HG03064 (cell line): Measurements from ENCODE around the gene PITHD1.
A peak's percentile ranks its signal among the peaks of the same experiment; 100 is the strongest.
"Not testable (repeated sequence)": the region's sequence is repeated elsewhere in the genome, so short reads cannot be mapped to it uniquely, and the experiment has no call there.

Experiments used
- ATAC-seq: cut with Tn5 transposase; IDR thresholded peaks from one replicate; pipeline ENCODE4 v1.9.1; 2021; ENCODE audit warnings: low read depth; ENCODE audit not compliant: unreplicated experiment

Gene PITHD1, protein sequence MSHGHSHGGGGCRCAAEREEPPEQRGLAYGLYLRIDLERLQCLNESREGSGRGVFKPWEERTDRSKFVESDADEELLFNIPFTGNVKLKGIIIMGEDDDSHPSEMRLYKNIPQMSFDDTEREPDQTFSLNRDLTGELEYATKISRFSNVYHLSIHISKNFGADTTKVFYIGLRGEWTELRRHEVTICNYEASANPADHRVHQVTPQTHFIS

DNA sequence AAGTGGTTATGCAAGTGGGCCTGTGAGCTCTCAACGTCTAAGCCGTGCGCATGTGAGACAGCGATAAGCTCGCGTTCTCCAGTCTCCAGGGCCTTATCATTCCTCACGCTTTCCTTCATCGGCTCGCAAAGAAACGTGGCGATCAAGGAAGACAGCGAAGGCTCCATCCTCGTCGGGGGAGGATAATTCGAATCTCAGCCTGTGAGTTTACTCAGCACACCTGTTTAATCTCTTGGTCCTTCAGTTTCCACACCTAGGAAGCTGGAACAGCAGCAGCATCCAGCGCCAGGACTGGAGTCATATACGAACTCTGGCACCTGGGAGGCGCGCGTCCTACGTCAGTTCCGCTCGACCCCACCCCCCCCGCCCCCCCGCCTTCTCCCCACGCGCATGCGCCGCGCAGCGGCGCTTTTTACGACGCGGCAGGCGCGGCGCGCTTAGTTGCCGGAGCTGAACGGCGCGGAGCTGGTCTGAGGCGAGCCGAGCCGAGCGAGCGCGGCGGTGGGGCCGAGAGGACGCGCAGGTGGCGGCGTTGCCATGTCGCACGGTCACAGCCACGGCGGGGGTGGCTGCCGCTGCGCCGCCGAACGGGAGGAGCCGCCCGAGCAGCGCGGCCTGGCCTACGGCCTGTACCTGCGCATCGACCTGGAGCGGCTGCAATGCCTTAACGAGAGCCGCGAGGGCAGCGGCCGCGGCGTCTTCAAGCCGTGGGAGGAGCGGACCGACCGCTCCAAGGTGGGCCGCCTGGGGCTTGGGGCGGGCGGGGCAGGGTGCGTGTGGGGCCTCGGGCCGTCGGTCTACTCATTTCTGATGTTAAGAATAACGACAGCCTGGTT lies at the start of gene PITHD1:
Gene PITHD1 (plus strand): TSS at position 440 of the 836 bp plus-strand sequence. CDS start 98 bp downstream, at position 538.
- ATAC-seq = peak; percentile 50

DNA sequence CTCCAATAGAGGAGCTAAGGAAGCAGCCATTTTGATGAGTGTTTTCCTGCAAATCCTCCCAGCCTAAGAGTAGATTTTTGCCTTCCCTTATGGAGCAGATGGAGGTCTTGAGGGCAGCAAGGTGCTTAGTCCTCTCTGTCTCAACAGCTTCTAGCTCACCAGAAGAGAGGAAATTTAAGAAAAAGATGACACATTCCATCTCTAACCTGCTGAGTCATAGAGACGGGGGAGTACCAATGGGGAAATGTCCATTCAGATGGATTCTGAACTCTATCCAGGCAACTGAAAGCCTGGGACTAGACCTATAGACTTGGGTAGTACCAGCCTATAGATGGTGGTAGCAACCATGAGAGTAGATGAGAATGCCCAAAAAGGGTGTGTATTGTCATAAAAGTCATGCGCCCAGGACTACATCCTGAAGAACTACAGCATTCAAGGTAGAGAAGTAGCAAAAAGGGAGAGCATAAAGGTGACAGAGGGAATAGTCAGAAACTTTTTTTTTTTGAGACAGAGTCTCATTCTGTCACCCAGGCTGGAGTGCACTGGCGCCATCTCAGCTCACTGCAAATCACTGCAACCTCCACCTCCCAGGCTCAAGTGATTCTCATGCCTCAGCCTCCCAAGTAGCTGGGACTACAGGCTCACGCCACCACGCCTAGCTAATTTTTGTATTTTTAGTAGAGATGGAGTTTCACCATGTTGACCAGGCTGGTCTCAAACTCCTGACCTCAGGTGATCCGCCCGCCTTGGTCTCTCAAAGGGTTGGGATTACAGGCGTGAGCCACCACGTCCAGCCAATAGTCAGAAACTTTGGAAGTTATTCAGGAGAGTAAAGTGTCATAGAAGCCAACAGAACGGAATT lies 45.6 kb upstream of the PITHD1 start:
- no peak for ATAC-seq

DNA sequence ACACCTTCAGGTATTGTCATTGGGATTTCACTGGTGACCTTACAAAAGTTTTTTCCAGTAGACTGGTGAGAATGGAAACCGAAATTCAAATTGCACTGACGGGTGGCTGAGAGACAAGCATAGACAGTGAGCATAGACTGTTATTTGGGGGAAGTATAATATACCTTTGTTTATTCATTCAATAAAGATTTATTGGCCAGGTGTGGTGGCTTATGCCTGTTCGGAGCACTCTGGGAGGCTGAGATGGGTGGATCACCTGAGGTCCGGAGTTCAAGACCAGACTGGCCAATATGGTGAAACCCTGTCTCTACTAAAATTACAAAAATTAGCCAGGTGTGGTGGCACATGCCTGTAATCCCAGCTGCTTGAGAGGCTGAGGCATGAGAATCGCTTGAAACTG lies 44.9 kb upstream of the PITHD1 start:
- not testable (repeated sequence) for ATAC-seq

DNA sequence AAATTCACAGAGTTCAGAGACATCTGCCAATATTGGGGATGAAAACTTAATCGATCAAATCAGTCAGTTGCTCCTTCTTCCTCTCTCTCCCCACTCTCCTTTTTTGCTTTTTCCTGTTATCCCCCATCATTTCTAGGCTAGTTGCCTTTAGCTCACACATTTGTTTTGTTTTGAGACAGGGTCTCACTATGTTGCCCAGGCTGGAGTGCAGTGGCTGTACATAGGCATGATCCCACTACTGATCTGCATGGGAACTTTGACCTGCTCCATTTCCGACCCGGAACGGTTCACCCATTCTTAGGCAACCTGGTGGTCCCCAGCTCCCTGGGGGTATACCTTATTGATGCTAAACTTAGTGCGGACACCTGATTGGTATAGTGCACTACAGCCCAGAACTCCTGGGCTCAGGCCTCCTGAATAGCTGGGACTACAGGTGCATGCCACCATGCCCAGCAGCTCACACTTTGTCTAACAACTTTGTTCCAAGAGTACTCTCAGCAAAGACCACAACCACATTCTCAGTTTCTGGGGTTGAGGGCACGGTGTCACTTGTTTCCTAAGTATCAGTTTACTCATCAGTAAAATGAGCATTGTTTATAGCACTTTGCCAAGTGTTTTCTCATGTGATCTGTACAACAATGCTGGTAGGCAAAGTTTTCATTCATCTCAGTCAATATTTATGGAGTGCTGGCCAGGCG lies 41.6 kb upstream of the PITHD1 start:
- no peak for ATAC-seq

DNA sequence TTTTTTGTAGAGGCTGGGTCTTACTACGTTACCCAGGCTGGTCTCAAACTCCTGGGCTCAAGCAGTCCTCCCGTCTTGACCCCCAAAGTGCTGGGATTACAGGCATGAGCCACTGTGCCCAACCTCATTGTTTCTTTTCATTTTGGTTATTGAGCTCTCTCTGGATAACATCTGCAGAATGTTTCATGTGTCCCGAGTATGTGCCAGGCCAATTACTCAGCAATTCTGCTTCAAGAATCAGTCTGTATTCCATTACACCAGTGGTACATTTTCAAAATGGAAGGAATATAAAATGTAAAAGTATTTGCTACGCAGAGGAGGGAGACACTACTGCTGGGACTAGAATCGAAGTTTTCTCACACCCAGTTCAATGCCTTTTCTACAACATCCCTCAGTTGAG lies 36.6 kb upstream of the PITHD1 start:
- no peak for ATAC-seq

DNA sequence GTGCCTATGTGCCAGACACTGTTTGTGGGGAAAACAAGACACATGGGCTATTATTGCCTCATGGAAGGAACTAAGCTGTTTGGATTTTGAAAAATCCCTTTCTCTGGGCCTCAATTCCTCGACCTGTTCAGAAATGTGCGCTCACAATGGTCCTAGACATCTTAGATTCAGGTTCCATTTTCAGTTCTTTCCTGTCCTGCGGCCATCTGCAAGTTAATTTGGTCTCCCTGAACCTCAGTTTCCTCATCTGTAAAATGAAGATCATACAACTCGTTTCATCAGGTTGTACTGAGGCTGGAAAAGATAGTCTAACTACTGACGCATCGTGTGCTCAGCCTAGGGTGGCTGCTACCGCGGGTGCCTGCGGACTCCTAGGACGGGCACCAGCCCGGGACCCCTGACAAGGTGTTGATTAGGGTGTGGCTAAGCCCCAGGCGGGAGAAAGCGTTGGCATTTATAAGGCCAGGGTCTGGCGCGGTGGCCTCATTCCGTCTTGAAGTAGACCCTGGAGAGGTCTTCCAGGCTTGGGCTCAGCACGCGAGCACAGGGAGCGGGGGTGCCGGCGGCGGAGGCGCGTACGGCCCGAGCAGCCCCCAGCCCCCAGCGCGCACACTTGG lies 35.4 kb upstream of the PITHD1 start:
- peak; percentile 13 for ATAC-seq

DNA sequence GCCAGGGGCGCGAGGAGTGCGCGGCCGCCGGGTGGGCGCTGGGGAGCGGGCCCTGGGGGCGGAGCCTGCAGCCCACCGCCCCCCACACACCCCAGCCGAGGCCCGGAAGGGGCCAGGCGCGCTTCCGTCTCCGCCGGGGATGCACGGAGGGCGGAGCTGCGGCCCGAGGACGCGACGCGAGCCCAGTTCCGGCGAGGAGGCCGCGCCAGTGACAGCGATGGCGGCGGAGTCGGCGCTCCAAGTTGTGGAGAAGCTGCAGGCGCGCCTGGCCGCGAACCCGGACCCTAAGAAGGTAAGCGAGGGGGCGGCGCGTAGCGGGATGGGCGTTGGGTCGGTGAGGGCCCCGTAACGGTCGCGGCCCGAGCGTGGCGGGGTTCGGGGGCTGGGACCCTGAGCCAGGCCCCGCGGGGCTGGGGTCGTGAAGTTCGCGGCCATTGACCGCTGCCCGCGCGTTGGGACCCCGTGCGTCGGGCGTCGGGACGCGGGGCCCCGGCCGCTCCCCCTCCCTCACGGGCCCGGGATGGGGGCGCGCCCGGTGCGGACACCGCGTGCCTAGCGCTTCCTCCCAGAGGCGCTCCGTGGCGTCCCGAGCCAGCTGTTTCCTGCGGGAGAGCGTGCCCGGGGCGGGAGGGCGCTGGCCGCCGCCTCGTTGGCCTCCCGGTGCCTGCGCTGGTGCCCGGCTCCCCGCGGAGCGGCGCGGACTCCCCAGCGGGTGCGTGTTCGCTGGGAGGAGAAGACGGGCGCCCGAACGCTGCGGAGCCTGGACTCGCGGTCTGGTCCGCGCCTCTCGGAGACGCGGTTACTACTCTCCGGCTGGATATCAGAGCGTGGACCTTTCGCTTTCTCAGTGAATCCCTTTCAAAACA lies 34.7 kb upstream of the PITHD1 start, which contains the start of gene ELOA:
Gene ELOA (plus strand): TSS at position 185 of the 866 bp plus-strand sequence. CDS start 33 bp downstream, at position 218.
- peak; percentile 78 for ATAC-seq

DNA sequence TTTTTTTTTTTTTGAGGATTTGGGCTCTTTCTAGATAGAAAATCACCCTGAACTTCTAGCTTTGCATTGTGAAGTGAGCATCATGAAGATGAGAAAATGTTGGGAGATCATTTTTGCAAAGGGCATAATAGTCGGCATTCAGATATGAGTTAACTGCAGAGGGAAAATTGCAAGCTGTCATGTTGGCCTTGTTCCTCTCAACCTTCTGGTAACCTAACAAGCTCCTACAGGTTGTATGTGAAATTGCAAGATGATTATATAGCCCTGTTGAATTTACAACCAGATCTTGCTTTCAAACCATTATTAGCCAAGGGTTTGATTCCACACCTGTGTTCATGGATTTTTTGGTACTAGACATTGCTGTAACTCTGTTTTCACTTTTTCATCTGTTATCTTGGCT lies 32.7 kb upstream of the PITHD1 start:
- ATAC-seq = no peak

DNA sequence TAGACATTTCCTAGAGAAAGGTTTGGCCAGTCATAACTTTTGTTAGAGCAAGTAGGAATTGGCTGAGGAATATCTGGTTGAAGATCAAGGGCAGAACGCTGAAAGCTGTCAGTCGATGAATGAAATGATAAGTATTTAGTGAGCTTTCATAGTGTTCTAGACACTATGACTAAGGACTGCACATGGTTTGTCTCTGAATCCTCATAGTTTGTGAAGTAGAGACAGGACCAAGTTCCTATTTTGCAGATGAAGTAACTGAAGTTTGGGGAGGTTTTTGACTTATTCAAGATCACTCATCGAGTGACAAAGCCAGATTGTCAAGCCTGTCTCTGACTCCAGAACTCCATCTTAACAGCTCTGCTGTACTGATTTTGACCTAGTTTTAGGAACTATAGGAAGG lies 30.2 kb upstream of the PITHD1 start:
- no peak for ATAC-seq

DNA sequence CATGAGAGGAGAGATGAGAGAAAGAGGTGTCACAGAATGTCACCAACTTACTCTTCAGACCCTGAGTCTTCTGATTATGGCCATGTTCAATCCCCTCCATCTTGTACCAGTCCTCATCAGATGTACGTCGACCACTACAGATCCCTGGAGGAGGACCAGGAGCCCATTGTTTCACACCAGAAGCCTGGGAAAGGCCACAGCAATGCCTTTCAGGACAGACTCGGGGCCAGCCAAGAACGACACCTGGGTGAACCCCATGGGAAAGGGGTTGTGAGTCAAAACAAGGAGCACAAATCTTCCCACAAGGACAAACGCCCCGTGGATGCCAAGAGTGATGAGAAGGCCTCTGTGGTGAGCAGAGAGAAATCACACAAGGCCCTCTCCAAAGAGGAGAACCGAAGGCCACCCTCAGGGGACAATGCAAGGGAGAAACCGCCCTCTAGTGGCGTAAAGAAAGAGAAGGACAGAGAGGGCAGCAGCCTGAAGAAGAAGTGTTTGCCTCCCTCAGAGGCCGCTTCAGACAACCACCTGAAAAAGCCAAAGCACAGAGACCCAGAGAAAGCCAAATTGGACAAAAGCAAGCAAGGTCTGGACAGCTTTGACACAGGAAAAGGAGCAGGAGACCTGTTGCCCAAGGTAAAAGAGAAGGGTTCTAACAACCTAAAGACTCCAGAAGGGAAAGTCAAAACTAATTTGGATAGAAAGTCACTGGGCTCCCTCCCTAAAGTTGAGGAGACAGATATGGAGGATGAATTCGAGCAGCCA lies 27.0 kb upstream of the PITHD1 start:
- no peak for ATAC-seq

DNA sequence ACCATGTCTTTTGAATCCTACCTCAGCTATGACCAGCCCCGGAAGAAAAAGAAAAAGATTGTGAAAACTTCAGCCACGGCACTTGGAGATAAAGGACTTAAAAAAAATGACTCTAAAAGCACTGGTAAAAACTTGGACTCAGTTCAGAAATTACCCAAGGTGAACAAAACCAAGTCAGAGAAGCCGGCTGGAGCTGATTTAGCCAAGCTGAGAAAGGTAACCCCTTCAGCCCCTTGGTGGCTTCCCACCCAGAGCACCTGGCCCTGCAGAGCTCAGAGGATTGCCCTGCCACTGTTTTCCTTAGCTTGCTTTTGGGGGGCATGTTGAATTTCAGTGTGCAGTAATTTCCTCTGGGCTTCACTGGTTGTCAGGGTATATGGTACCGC lies 26.4 kb upstream of the PITHD1 start:
- ATAC-seq = no peak

DNA sequence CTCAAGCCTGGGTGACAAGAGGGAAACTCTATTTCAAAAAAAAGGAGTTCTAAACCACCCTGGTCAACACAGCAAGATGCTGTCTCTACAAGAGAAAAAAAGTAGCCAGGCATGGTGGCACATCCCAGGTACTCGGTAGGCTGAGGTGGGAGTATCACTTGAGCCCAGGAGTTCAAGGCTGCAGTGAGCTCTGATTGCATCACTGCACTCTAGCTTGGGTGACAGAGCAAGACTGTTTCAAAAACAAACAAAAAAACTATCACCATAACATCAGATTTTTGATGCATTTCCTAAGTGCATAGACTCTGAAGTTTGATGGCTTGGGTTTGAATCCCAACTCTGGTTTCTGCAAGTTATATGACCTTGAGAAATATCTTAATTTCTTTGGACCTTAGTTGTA lies 25.3 kb upstream of the PITHD1 start:
- no peak for ATAC-seq

DNA sequence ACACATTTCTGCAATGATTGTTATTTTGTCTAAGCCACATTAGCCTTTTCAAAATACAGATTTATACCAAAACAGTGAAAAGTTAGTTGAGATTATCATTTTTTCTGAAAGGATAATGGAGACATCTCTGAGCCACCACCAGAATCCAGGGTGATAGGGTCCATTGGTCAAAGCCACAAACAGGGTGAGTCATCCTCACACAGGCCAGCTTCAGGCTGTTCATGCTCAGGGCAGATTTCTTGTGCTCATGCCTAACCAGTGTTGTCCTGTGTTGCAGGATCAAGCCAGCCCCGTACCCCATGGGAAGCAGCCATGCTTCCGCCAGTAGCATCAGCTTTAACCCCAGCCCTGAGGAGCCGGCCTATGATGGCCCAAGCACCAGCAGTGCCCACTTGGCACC lies 21.5 kb upstream of the PITHD1 start:
- ATAC-seq = no peak

DNA sequence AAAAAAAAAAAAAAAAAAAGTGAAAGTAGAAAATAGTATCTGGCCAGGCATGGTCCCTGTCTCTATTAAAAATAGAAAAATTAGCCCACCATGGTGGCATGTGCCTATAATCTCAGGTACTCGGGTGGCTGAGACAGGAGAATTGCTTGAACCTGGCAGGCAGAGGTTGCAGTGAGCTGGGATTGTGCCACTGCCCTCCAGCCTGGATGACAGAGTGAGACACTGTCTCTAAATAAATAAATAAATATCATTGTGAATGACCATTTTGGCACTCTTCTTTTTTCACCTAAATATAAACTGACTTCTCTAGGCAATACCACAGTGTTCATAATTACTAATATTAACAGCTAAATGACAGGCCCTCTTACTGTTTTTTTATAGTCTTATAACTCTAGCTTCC lies 20.4 kb upstream of the PITHD1 start:
- no peak for ATAC-seq

DNA sequence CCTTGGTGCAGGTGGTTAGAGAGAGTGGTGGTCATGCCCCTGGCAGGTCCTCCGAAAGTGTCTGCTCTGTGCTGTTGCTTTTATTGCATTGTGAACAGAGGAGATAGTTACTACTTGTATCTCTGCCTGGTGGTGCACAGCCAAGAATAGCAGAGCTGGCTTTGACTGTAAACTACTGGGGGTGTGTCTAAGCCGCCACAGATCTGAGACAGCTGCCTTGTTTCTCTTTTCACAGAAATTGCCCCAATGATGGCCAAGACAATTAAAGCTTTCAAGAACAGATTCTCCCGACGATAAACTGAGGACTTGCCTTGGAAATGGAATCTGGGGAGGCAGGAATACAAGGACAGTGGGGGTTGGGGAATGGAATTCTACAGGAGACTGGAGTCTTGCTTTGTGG lies 18.9 kb upstream of the PITHD1 start:
- no peak for ATAC-seq

DNA sequence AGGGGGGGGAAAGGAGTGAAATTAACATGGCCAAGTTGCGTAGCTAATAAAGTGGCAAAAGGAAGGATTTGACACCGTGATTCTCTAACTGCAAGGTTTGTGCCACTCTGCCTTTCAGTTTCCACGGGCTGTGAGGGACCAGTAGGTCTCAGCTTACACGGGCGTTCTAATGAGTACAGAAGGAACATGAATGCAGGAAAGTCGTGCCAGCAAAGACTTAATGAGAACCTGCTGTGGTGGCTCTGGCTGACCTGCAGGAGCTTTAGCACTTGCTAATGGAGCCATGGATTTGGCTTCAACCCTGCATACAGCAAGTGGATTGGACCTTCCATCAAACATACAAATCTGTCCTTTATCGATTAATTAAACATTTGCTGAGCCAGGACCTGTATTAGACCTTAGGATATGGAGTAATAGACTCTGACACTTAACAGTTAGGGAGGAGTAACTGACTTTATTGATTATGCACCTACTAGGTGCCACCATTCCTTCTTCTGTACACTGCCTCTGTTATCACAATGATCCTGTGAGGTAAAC lies 15.1 kb upstream of the PITHD1 start:
- no peak for ATAC-seq

DNA sequence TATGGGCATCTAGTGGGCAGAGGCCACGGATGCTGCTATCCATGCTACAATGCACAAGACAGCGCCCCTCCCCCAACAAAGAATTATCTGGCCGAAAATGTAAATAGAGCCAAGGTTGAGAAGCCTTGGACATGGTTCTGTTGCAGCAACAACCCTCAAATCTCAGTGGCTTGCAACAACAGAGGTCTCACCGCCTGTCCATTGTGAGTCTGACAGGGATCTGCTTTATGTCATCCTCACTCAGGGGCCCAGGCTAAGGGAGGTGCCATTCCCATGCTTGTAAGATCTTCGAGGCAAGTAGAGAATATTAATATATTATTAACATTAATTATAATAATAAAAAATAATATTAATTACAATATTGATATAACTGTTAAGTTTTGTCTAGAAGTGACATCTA lies 9.5 kb upstream of the PITHD1 start:
- ATAC-seq = no peak
